SKM-1 (cell line): ENCODE results near the gene VSIG8.

Experiments used
- DNase-seq: peaks from one replicate; lab custom pipeline; 2025; ENCODE audit not compliant: unreplicated experiment; lab: John Stamatoyannopoulos, UW

VSIG8 gene

DNA sequence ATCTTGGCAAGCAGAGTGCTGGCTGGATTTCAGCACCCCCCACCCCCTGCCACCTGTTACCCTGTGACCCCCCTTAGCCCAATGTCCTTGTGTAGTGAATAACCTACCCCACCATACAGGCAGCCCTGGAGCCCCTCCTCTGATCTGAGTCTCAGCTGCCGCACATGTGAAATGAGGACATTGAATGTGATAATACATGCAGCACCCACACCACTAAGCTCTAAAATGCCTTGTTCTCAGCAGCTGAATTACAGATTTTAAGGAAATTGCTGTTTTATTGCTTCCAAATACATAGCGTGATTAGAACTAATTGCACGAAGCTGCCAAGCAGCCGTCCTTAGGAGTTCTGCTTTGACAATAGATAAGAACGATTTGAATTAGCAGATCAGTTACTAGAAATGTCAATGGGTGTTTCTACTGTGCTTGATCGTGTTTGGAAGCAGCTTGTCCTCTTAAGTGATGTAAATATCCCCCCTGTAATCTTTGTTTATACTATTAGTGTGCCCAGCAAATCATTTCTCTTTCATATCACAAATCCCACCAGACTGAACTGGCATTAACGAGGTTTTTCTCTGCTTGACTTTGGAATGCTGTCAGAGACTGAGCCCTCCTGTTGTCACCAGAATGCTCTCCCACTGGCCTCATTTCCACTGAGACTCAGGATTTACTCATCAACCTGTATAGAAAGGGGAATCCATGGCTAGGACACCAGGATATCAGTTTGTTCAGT, 30.9 kb downstream of the VSIG8 start:
- DNase-seq: no peak

DNA sequence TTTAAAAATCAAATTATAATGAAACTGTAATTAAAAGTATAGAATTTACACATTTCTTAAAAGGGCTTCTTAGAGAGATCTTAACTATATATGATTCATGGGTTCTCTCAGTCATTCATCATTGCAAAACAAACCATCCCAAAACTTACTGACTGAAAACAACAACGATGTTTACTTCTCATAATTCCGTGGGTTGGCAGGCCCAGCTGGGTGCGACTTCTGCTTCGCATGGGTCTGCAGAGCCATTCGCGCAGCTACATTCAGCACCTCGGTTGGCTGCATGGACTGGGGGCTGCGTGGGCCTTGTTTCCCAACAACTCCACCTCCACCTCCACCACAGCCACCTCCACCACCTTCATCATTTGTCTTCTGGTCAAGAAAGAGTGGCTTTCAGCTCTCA, 31.7 kb downstream of the VSIG8 start:
- DNase-seq: no peak

DNA sequence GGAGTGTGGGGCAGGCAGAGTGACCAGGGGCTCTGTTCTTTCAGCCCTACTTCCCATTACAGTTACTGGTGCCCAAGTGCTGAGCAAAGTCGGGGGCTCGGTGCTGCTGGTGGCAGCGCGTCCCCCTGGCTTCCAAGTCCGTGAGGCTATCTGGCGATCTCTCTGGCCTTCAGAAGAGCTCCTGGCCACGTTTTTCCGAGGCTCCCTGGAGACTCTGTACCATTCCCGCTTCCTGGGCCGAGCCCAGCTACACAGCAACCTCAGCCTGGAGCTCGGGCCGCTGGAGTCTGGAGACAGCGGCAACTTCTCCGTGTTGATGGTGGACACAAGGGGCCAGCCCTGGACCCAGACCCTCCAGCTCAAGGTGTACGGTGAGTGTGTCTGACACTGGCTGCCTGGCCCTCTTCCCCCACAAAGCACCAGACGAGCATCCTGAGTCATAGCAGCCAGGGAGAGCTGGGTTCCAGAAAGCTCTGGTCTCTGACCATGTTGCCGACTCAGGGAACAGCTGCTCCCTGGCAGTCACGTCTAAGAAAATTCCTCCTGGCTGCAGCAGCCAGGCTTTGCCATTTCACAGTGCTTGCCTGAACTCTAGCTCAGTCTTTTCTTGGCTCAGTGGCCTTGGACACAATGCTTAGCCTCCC, 32.5 kb downstream of the VSIG8 start:
- no peak for DNase-seq

DNA sequence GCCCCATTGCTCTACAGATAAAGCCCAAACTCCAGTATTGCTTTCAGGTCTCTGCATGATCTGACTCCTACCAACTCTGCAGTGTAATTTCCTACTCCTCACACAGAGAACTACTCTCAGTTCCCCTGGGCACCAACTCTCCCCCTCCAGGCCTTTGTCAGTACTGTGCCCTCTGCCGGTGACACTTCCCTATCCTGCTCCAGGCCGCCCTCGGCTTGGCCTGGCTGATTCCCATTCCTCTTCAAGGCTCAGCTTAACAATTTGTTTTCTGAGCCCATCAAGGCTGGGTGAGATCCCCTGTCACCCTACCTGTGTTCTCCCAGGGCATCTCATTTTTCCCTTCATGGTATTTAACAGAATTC, 33.2 kb downstream of the VSIG8 start:
- peak; percentile 96 for DNase-seq

DNA sequence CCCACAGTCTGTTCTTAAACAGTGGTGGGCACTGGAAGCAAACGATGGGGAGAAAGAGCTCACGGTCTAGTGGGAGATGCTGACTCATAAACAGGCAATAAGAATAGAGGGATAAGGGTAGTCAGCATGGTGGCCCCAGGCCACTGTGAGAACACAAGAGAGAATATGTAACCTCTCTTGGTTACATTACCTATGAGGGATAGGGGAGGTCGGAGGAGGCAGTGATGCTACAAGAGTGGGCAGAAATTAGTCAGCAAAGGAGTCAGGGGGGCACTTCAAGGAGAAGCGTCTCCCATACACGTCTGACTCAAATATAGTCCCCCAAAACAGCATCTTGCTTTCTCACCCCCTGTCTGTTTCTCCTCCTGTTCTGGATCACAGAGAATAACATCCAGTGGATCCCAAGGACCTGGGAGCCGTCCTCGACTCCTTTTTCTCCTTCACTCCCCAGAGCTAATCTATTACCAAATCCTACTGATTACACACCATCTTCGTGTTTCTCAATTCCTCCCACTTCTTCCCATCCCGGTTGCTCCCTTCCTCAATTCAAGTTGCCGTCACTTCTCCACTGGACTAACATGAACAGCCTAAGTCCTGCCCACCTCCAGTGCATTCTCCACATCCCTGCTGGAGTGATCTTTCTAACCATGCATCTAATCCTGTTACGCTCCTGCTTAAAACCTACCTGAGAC, 33.7 kb downstream of the VSIG8 start:
- DNase-seq: no peak

DNA sequence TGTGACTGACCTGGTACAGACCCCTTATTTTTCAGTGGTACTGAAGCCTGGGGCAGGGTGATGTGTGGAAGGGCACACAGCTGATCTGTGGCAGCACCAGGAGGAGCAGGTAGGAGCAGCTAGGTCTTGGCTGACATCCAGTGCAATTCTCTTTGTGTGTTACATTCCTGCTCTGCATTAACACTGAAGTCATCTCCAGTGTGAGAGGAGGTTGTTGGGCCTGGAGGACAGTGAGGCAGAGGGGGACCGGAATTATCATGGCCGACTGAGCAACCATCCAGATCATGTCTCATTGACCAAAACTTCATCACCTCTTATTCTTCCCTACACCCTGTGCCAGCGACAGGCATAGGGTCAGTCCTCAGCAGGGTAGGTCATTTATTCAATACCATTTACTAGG, 34.3 kb downstream of the VSIG8 start:
- no peak for DNase-seq

DNA sequence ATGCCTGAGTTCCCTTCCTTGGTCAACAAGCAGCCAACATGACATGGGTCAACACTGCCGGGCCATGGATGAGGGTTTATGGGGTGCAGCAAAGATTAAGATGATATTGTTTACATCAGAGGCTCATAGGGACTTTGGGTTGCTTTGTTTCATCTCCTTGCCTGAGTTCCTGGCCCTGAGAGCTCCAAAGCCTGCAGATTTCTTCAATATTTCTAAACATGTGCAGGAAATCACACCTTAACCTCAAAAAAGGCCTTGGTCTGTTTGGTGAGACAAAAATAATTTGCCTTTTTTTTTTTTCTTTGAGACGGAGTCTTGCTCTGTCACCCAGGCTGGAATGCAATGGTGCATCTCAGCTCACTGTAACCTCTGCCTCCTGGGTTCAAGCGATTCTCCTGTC, 34.9 kb downstream of the VSIG8 start:
- DNase-seq: no peak

DNA sequence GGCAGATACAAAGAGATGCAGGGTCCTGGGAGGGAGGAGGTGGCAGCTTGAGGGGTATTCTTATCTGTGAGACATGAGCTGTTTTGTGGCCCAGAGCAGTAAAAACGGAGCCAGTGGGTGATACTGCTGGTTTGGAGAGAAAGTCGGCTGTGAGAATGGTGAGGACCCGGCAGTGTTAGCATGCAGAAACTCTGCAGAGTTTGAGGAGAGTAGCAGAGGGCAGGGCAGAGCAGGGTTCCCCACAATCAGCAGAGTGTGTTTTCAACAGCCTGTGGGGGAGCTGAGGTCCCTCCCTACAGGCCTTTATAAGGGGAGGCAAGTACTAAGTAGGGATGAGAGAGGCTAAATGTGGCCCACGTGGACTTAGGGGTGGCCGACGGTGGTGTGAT, 35.4 kb downstream of the VSIG8 start:
- DNase-seq: no peak

DNA sequence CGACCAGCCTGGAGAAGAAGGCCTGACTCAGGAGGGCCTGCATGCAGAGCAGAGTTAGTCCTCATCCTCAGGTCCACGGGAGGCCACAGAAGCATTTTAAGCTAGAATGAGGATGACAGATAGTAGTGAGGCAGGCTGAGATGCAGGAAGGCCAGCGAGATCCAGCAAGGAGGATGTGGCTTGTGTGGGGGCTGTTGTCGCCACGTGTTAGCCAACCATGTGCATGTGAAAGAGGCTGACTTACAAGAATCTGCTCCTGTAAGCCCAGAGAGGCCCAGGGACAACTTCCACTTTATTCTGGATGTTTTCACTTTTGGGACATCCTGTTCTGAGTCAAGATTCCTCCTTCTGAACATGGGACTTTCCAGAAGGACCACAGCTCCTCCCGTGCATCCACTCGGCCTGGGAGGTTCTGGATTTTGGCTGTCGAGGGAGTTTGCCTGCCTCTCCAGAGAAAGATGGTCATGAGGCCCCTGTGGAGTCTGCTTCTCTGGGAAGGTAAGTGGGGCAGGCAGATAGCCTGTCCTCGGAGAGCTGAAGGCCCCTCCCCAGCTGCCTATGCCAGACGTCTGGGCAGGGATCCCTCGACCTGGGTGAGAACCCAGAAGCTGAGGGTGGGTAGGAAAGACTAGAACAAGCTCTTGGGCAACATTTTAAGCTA, 35.9 kb downstream of the VSIG8 start, which contains the start of gene SLAMF8:
SLAMF8 (plus strand) TSS at position 433 of the 661 bp plus-strand sequence; CDS start at position 459, 26 bp downstream.
- peak; percentile 80 for DNase-seq

DNA sequence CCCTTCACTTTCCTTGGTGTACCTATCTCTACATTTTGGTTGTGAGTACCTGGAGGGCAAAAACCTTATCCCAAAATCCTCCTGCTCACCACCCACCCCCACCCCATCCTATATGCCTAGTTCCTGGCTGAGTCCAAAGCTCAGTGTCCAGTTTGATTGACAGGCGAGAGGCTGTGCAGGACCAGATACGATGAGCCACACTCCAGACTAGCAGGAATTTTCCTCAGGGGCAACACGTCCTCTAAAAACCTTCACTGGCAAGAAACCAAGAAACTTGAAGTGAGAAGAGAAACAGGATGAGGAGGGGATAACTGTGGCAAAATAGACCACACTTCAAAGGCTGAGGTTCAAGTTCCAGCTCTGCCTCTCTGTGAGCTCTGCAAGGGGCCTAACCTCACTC, 36.9 kb downstream of the VSIG8 start:
- no peak for DNase-seq

DNA sequence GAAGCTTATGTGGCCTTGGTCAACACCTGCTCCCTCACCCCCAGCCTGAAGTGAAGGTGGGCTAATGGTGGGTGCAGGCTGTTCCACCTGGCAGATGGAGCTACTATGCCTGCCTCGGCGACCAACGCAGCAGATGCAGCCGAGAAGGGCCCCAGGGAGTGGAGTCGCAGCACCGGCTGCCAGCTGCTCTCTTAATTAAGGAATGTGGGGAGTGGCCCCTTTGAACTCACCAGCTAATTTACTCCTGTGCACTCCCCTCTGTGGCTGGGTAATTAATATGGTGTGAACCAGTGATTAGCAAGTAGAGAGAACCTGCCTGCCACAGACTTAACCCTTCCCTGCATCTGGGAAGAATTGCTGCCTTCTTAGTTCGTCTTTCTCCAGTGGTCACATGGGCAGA, 39.1 kb downstream of the VSIG8 start:
- DNase-seq: no peak

DNA sequence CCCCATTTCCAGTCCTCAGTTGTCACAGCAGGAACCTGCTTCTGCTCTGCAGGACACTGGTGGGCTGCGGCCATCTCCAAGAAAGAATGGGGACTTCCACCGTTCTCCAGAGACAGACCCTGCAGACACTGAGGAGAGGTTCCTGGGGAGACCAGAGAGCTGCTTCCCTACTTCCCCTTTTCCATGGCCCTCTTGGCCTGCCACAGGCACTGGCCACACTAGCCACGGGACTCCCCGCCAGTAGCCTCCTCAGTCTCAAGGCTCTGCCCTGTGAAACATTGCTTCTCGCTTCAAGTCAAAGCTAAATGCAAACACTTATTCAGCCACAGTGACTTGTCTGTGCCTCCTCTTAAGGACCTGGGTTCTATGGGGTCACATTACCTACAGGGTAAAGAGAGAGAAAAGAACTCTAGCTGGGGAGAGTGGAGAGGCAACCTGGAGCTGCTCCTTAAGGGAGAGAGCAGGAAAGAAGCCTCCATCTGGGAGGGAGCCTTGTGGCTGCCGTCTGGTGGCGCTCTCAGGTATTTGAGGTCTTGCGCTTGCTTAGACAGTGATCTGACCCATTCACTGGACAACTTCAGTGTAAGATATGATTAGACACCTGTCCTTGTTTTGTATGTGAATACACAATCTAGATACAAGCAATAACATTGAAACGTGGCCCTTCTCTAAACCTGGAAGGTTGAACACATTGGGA, 41.1 kb downstream of the VSIG8 start:
- peak; percentile 20 for DNase-seq

DNA sequence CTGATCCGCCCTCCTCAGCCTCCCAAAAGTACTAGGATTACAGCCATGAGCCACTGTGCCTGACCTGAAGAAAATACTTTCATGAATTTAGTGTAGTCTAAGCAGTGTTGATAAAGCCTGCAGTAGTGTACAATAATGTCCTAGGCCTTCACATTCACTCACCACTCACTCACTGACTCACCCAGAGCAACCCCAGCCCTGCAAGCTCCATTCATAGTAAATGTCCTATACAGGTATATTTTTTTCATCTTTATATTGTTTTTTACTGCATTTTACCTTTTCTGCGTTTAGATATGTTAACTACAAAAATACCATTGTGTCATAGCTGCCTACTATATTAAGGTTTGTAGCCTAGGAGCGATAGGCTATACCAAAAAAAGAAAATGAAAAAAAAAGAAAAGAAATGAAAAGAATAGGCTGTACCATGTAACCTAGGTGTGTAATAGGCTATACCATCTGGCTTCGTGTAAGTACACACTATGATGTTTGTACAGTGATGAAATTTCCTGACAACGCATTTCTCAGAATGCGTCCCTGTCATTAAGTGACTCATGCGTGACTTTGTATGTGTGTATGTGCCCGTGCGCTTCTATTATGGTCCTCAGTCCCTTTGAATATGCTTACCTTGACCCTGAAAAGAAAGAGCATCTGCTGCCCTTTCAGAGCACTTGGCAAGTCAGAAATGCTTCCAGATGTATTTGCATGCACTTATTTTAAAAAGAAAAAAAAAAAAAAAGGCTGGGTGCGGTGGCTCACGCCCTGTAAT, 45.0 kb downstream of the VSIG8 start:
- no peak for DNase-seq

DNA sequence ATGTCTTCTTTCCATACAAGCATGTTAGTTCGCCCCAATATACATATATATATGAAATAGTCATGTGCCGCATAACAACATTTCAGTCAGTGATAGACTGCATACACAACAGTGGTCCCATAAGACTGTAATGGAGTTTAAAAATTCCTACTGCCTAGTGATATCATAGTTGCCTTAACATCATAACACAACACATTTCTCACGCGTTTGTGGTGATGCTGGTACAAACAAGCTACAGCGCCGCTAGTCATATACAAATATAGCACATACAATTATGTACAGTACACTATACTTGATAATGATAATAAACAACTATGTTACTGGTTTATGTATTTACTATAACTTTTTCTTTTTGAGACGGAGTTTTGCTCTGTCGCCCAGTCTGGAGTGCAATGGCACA, 46.5 kb downstream of the VSIG8 start:
- no peak for DNase-seq

DNA sequence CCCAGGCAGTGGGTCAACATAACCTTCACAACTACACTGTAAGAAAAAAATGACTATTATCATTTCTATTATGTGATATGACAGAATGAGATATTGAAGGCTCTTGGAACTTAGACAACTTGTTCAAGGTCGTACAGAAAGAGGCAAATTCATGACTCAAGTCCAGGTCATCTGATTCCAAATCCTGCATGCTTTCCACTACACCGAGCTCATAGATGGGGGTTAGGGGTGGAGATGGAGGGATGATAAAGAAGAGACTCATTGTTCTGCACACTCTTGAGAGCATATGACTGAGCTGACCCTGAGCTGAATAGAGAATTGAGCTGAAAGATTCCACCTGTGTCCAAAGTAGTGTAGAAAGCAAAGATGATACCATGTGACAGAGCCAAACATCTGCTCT, 57.5 kb downstream of the VSIG8 start:
- DNase-seq: no peak
